ES-I3 (cell line): ENCODE measurements around the gene LCOR.

Source experiments
- H3K36me3 ChIP-seq: 2 replicates; pipeline ENCODE4 v1.6.1; 2013; ENCODE audit warnings: mild to moderate bottlenecking, low read length, control low read depth, moderate library complexity; ENCODE audit not compliant: insufficient read depth
- H3K4me1 ChIP-seq: 2 replicates; pipeline ENCODE4 v1.6.1; 2013; ENCODE audit warnings: mild to moderate bottlenecking, control low read depth, low read length; ENCODE audit not compliant: insufficient read depth
- H3K9ac ChIP-seq: 2 replicates; pipeline ENCODE4 v1.6.1; 2013; ENCODE audit warnings: low read depth, mild to moderate bottlenecking, low read length, moderate library complexity
- H3K9me3 ChIP-seq: 2 replicates; pipeline ENCODE4 v1.6.1; 2013; ENCODE audit warnings: mild to moderate bottlenecking, low read length, moderate library complexity; ENCODE audit not compliant: control insufficient read depth, insufficient read depth

Gene LCOR

DNA sequence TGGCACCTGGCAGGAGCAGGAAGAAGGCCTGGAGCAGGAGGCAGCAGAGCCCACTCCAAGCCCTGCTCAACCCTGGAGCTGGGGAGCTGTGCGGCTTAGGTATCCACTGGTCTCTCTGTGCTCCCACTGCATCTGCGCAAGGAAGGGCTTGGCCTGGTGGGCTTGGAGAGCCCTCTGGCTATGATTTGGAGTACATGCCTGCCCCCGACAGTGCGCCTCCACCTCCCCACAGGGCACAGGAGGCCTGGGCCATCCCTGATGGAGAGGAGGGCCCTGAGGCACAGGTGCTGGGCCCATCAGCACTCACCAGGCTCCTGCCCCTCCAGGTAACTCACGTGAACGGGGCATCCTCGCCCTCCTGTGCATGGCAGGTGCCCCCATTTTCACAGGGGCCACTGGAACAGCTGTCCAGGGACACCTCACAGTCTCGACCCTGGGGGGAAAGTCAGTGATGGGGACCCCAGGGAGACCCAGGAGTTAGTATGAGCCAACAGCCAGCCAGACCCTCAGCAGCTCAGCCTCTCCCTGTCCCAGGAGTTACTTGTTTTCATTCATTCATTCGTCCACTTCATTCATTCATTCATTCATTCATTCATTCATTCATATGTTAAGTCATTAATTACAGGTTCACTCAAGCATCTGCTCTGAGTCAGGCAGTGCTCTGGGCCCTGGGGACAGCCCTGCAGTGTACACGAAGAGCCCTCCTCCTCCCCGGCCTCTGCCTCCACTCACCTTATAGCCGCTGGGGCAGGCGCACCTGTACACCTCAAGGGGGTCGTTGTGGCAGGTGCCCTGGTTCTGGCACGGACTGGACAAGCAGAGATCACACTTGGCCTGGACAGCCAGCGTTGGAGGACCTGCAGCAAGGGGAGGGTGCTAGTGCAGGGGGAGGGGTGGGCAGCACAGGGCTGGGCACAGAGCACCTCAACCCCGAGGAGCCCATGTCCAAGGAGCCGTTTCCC lies 186.4 kb downstream of the LCOR start:
- Histone ChIP-seq H3K9ac (no peak overlapping the region), H3K4me1 (no peaks in the 10 kb centered on the region), H3K36me3 (no peaks in the 10 kb centered on the region), H3K9me3 (no peaks in the 10 kb centered on the region)

- Histone ChIP-seq H3K9me3 (no peaks in the 10 kb centered on the region), H3K4me1 (no peaks in the 10 kb centered on the region; the same call in 1 of the 2 replicates), H3K9ac (no peak overlapping the region), H3K36me3 (no peaks in the 10 kb centered on the region)
Observed at GRCh38 chr10:97019213-97019844, 187.2 kb downstream of the LCOR start.

DNA sequence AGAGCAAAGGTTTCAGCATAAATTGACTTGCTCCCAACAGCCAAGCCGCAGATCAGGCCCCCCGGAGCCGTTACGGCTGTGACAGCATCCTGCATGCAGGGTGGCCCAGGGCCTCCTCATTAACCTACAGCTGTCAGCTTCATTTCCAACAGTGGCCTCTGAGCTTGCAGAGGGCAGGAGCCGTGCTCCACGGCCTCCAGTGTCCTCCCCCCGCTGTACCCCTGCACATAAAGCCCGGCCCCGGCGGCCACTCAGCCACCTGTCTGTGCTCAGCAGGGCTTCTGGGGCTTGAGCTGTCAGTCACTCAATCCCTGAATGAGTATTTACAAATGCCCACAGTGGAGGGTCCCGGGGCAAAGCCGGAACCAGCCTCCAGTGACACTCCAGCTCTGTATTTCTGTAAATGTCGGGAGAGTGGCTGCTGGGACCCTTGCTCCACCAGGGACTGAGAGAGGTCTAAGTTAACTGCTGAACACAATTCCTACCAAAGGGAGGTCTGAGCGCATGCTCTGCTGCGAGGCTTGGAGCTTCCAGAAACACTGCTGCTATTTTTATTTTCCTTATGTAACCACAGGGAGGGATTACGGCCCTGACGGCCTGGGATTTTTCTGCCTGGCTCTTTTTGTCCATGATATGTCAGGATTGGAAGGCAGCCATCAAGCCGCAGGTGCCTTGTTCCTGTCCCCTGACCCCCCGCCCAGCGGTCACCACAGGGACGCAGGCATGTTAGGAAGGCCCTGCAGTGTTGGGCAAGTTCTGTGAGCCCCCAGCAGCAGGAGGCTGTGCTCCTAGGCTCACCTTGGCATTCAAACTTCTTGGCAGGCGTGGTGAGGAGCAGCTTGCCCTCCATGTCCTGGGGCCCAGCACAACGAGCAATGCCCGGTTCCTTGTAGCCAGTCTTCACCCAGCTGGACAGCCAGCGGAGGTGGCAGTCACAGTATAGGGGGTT lies 188.6 kb downstream of the LCOR start:
- no peaks in the 10 kb centered on the region for H3K36me3 ChIP-seq
- H3K4me1 ChIP-seq, result no peaks in the 10 kb centered on the region; the same call in 1 of the 2 replicates
- H3K9me3 ChIP-seq, result no peaks in the 10 kb centered on the region
- no peak overlapping the region for H3K9ac ChIP-seq

DNA sequence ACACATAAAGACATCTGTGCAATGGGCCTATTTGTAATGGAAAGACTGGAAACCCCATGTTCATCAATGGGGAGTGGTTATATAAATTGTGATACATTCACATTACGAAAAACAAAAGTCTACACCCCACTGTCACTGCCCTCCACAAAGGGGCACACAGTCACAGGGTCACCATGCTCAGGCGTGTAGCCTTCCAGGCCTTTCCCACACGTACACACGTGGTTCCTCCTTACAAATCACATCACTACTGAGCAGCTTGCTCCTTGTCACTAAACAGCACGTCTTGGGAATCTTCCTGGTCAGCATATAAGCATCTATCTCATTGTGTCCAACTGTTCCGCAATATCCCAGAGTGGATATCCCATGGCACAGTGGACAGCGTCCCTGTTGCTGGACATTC lies 190.5 kb downstream of the LCOR start:
- H3K4me1 ChIP-seq, result no peaks in the 10 kb centered on the region; the same call in 1 of the 2 replicates
- H3K36me3 ChIP-seq, result no peaks in the 10 kb centered on the region
- no peaks in the 10 kb centered on the region for H3K9me3 ChIP-seq
- no peak overlapping the region for H3K9ac ChIP-seq

DNA sequence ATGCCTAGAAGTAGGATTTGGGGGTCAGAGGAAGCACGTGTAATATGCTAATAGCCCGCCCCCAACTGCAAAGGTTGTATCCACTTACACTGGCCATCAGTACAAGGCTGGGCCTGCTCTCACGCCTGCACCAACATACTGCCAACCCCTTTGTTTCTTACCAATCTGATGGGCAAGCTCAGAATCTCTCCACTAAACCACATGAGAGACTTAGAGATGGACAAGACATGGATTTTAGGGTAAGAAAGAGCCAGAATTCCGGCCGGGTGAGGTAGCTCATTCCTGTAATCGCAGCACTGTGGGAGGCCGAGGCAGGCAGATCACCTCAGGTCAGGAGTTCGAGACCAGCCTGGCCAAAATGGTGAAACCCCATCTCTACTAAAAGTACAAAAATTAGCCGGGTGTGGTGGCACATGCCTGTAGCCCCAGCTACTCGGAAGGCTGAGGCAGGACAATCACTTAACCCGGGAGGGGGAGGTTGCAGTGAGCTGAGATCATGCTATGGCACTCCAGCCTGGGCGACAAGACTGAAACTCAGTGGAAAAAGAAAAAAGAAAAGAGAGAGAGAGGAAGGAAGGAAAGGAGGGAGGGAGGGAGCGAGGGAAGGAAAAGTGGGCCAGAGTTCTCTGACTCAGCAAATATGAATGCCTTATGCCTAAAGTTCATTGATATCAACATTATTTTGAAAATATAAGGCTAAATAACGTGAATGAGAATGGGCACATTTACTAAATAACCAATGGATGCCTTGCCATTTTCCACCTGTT lies 191.5 kb downstream of the LCOR start:
- Histone ChIP-seq H3K9ac (no peak overlapping the region), H3K36me3 (no peaks in the 10 kb centered on the region), H3K9me3 (no peaks in the 10 kb centered on the region), H3K4me1 (no peaks in the 10 kb centered on the region; the same call in 1 of the 2 replicates)

DNA sequence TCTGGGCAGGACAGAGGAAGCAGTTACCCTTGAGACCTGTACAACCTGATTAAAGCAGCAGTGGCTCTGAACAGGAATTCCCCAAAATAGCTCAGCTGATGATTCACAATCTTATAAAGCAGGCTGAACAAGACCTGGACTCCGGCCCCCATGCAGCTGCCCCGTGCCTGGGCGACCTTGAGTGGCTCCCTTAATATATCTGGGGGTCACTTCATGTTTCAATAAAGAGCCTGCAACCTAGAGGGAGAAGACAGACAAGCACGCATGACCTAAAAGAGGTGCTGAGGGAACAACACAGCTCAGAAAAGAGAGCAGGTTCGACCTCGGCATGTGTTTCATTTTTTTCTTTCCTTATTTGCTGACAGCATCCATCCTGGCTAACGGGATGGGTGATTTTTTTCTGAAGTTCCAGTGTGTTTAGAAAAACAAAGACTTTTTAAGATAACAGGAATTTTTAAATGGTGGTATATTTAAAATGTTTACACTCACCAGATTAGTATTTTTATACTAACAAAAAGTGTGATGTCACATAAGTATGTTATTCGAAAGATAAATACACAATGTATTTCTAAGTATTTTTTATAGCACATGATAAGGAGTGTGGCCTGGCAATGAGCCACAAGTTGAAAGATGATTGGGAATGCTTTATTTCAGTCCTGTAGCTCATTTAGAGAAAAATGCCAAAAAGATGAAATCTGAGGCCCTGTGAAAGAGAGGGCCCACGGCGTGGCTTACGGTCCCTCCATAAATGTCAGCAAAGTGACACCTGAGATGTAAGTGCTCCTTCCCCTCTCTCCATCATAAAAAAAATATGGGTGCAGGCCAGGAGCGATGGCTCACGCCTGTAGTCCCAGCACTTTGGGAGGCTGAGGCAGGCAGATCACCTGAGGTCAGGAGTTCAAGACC lies 192.3 kb downstream of the LCOR start:
- Histone ChIP-seq H3K9ac (no peak overlapping the region), H3K36me3 (no peaks in the 10 kb centered on the region), H3K9me3 (no peaks in the 10 kb centered on the region), H3K4me1 (no peaks in the 10 kb centered on the region; the same call in 1 of the 2 replicates)

DNA sequence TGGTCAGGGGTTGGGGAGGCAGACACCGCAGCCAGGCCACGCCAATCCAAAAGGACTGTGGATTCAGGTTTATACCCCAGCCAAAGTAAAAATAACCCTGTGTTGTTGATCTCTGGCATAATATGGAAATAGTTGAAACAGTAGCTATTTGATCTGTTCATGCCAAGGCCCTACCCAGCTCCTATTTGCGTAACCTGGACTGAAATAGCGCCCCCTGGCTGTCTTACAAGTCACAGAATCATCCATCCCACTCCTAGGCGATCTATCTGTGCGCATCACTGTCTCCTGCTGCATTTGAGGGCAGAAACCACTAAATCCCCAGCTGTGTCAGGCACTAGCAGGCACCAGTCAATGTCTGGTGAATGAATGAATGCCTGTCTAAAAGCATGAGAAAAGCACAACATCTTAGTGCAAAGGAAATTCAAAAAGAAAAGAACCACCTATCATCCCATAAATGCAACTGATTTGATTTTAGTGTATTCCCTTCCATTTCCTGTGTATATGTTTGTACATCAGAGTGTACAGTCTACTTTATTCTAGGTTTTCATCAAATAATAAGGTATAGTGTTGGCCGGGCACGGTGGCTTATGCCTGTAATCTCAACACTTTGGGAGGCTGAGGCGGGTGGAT lies 193.6 kb downstream of the LCOR start:
- Histone ChIP-seq H3K9ac (no peak overlapping the region), H3K9me3 (no peaks in the 10 kb centered on the region), H3K36me3 (no peaks in the 10 kb centered on the region), H3K4me1 (no peaks in the 10 kb centered on the region; the same call in 1 of the 2 replicates)

DNA sequence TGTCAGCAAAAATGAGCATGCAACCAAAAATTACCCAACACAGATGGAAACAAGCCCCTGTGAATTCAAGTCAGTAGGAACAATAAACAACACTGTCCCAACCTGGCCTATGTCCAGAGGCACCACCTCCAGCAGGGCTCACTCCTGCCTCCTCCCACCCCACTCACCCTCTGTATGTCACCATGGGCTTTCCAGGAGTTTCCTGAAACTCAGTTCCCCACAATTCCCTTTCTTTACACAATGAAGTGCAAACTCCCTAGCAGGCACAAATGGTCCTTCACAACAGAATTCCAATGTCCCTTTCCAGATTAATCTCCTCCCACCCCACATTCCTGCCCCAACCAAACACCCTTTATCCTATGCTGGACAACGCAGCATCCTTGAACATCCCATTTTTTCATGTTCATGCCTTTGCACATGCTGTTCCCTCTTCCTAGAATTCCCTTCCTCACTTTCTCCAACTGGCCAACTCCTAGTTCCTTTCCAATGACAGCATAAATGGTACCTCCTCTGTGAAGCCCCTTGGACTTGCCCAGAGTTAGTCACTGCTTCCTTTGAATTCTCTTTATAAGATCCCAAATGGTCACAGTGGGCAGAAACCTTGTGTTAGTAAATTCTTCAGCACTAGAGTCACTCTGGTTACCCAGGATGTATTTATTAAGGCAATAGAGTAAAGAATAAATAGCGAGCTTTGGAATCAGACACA lies 196.2 kb downstream of the LCOR start:
- no peaks in the 10 kb centered on the region for H3K9me3 ChIP-seq
- no peak overlapping the region for H3K9ac ChIP-seq
- H3K36me3 ChIP-seq, result no peaks in the 10 kb centered on the region
- H3K4me1 ChIP-seq, result peaks cover 4% of the 10 kb centered on the region; the same call in 1 of the 2 replicates

- peaks cover 4% of the 10 kb centered on the region; the same call in 1 of the 2 replicates for H3K4me1 ChIP-seq
- no peaks in the 10 kb centered on the region for H3K9me3 ChIP-seq
- no peaks in the 10 kb centered on the region for H3K36me3 ChIP-seq
- no peak overlapping the region for H3K9ac ChIP-seq
Observed at GRCh38 chr10:97028832-97029178, 196.7 kb downstream of the LCOR start.

DNA sequence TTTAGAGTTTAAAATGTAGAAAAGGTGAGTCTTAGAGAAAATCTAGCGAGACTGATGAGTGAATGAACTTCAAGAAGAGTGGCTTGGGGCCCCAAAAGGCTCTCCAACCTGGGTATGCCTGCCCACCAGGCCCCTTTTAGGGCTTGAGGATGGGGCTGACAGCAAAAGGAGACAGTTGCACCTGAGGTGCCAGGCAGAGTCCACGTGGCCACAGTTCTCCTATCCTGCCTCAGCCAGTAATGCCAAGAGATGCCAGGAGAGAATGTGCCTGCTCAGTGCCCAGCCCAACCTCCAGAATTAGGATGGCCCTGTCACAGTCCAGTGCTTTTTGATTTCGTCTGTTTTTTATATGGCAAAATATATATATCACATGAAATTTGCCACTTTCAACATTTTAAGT lies 197.2 kb downstream of the LCOR start:
- no peaks in the 10 kb centered on the region for H3K36me3 ChIP-seq
- H3K9me3 ChIP-seq, result no peaks in the 10 kb centered on the region
- peaks cover 5% of the 10 kb centered on the region; the same call in 1 of the 2 replicates for H3K4me1 ChIP-seq
- no peak overlapping the region for H3K9ac ChIP-seq

DNA sequence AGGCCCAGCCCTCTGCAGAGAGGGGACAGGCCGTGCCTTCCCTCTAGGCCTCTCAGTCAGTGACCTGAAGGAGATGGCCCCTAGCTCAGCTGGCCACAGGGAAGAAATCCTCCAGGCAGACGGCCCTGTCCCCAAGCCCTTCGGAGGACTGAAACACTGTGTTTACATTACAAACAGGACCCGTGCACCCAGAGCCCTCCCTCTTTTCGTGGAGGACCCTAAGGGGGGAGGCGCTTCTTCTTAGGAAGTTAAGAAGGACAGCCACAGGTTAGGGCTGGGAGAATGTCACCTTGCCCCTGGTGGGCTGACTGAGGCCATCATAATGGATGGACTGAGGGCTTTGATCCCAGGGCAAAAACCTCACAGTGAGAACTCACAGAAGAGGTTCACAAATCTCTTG lies 198.8 kb downstream of the LCOR start:
- H3K9me3 ChIP-seq, result no peaks in the 10 kb centered on the region
- no peaks in the 10 kb centered on the region for H3K36me3 ChIP-seq
- H3K4me1 ChIP-seq, result peaks cover 12% of the 10 kb centered on the region; the same call in 1 of the 2 replicates
- no peak overlapping the region for H3K9ac ChIP-seq

DNA sequence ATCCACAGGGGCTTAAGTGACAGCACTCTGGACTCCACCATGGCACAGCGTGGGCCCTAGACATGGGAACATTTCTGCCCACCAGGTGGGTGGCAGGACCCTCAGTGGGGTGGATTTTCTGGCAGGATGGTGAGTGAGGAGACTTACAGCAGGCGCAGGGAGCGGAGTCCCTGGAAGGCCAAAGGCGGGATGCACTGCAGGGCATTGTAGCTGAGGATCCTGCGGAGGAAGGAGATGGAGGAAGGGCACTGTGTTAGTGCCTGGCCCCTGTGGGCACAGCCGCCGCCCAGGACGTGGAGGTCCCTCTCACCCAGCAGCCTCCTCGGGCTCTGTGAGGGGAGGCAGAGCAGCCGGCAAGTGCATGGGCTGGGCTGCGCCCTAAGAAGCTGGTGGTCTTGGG lies 199.4 kb downstream of the LCOR start:
- peaks cover 12% of the 10 kb centered on the region; the same call in 1 of the 2 replicates for H3K4me1 ChIP-seq
- H3K9ac ChIP-seq, result no peak overlapping the region
- no peaks in the 10 kb centered on the region for H3K9me3 ChIP-seq
- no peaks in the 10 kb centered on the region for H3K36me3 ChIP-seq
